T-helper 1 cell (primary cell): Measurements from ENCODE around the gene COL20A1.
A peak's percentile ranks its signal among the peaks of the same experiment; 100 is the strongest.

Experiments
- DNase-seq, 5 donors: peaks; one replicate each; pipeline ENCODE4 v3.0.0-alpha.2; 2012 to 2020

The COL20A1 gene

GRCh38 chr20:63278661-63279060 lies 14.3 kb upstream of the COL20A1 start:
- DNase-seq: no peak

GRCh38 chr20:63279931-63280330 lies 13.1 kb upstream of the COL20A1 start:
- DNase-seq: no peak

DNA sequence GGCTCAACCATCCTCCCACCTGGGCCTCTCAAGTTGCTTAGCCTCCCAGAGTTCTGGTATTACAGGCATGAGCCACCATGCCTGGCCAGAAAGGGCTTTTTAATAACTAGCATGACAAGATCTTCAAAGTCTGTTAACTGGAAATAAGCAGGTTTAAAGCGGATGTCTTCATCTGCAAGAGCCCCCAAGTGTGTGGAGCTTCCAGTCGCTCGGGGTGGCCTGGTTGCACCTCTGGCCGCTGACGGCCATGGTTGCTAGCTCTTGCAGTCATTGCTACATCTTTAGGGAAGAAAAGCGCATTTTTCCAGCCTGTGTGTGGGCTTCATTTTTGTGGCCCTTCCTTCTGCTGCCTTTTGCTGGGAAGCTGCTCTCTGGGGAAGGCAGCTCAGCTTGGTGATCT lies 12.6 kb upstream of the COL20A1 start:
- no peak for DNase-seq

DNA sequence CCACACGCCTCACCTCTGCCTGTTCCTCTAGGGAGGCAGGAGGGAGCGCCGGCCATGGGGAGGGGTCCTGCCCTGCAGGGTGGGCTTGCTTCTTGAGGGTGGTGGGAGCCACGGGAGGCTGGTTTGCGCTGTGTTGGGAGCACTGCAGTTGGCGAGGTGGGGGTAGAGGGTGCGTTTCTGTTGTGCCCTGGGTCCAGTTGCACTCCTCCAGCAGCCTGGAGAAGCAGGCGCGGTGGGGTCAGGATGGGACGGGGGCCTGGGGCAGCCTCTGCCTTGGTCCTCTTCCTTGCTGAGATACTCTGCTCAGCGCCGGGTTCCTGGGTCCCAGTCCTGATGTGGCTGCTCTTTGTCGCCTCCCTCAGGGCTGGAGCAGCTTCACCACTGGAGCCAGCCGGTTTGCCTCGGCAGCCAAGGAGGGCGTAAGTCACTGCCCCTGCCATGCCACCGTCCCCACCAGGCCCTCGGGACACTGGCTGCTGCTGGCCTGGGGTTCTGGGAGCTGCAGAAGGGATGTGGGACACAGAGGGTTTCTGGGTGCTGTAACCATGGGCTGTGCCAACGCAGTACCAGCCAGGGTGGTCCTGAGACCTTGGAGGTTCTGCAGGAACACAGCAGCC lies 11.9 kb upstream of the COL20A1 start:
- no peak for DNase-seq

DNA sequence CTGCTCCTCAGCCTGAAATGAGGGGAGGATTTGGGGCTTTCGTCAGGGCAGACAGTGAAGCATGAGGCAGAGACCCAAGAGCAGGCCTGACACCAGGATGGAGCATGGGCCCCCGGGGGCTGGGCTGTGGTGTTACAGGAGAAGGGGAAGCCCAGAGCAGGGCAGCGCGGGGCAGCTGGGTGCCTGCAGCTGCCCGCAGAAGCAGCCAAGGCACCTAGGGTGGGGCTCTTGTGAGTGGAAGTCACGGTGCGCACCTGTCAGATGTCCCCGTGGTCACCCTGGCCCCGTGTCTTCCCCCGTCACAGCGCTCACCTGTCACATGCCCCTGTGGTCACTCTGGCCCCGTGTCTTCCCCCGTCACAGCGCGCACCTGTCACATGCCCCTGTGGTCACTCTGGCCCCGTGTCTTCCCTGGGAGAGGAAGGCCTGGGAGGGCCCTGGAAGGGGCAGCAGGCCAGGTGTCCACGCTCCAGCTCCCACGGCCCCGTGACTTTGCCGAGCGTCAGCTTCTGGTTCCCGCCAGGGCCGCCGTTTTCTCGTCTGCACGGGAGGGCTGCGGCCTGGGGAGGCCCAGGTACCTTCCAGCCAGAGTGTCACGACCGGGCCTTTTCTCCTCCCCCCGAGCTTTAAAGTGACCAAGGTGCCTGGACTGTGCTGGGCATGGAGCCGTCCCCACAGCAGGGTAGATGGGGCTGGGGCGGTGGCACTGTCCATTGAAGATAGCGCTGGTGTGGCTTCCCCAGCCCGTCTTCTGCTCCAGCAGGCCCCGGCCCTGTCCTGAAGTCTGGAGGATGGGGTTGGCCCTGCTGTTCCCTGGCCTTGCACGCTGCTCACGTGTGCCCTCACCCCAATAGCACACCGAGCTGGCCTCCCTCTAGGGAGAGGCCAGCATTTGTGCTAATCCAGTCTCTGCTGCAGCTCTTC lies 11.0 kb upstream of the COL20A1 start:
- DNase-seq: no peak

DNA sequence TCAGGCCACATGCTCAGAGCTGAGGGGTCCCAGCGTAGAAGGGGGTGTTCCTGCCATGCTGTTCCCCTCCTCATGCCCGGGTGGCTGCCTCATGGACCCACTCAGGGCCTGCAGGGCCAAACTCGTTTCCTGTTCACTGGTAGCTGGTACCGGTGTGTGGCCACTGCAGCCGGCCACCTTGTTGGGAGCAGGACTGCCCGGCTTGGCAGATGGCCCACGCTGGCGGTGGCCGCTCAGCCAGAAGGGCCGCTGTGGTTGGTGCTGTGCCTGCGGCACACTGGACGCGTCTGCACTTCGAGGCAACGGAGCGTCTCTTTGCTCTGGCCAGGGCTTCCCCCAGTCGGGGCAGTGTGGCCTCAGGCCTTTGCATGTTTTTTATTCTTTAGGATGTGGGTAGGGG lies 10.0 kb upstream of the COL20A1 start:
- no peak for DNase-seq

- DNase-seq: no peak
Measured at GRCh38 chr20:63283397-63284082, 9.4 kb upstream of the COL20A1 start.

- peak in 1 of 5 donors; percentile 38 for DNase-seq
Measured at GRCh38 chr20:63284083-63284440, 8.9 kb upstream of the COL20A1 start.

DNA sequence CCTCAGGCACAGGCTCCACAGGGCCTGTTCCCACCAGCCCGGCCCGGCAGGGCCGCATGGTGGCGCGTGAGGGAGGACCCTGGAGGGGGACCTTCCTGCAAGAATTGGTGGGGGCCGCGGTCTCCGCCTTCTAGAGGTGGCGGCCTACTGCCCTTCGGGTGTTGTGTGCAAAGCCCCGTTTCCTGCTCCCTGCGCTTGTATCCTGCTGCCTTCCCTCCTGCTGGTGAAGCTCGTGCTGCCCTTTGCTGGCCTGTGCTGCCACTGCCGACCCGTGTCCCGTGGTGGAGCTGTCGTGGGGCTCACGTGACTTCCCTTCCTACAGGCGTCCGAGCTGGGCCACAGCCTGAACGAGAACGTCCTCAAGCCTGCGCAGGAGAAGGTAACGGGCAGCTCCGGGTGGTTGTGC lies 8.4 kb upstream of the COL20A1 start:
- DNase-seq: no peak

DNA sequence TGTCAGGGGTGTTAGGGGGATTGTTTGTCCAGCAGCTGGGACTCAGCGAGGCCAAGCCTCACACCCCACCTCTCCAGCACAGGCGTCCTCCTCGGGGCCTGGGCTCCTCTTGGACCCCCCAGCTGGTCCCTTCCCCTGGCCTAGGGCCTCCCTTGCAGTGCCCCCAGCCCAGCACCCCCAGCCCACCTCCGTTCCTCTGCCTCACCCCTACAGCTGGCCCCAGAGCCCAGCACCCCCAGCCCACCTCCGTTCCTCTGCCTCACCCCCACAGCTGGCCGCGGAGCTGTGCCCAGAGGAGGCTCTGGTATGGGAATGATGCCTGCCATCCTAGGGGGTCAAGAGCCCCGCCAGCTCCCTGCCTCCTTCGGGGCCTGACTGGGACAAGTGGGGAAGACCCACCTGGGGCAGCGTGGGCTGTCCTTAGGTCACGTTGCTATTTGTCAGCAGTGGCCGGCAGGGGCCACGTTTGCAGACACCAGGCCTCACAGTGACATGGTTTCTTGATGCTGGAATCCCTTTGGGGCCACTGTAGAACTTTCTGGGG lies 7.9 kb upstream of the COL20A1 start:
- no peak for DNase-seq

- DNase-seq: no peak
Measured at GRCh38 chr20:63285636-63286615, 7.1 kb upstream of the COL20A1 start.

DNA sequence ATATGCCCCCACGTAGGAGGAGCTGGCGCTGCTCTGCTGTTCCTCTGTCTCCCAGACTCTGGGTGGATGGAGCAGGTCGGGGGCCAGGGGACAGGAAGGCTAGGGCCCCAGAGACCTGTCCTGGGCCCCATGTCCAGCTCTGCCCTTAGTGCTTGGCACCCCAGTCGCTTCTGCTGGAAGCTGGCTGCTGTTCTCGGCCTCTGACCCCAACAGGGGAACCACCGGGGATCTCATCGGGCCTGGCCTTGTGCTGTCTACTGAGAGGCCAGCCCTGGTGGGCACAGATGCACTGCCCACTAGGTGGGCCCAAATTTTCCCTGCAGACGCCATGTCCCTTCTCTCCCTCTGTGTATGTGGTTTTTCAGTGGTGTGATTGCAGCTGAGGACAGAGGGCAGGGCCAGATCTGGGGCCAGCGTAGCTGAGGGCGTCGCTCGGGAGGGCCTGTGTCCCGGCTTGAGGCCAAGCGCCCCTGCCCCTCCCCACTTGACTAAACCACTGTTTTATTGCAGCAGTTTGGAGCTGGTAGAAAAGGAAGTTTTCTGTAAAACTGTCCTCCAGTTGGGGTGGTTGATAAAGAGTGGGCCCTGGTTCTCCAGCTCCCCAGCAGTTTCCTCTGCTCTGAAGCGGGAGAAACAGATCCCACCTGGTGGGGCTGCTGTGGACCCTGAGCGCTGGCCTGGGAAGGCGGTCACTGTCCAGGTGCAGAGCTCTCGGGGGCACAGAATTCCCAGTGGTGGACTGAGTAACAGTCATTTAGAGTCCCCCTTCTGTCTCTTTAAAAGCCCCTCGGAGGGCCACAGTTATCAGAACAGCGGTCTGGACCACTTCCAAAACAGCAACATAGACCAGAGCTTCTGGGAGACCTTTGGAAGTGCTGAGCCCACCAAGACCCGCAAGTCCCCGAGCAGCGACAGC lies 5.9 kb upstream of the COL20A1 start:
- no peak for DNase-seq

DNA sequence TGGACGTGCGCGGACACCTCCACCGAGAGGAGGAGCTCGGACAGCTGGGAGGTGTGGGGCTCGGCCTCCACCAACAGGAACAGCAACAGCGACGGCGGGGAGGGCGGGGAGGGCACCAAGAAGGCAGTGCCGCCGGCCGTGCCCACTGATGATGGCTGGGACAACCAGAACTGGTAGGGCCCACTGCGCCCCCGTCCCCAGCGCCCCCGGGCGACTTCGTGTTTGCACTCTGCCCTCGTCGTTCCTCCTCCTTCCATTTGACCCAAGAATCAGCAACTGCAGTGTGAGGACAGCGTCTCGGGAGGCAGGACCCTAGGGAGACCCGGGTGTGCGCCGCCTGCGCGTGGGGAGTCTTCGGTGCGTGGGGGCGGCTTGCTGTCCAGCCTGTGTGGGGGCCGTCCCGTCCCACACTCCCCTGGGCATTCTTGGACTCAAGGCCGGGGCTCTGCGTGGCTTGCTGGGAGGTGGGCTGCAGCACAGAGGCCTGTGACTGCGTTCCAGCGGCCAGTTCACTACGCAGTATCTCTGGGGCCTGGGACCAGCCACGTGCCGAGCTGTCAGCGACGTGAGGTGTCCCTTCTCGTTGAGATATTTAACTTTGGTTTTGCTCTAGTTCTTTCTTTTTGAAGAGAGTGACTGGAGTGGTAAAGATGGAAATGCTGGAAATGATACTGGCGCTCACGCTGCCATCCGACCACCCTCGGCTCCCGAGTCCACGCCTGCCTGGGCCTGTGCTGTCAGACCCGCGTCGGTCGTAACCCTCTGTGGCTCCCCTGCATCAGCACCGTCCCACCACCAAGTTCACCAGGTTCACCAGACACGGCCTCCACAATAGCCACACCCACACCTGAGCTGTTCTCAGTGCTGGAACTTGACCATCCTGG lies 5.0 kb upstream of the COL20A1 start:
- DNase-seq: no peak

DNA sequence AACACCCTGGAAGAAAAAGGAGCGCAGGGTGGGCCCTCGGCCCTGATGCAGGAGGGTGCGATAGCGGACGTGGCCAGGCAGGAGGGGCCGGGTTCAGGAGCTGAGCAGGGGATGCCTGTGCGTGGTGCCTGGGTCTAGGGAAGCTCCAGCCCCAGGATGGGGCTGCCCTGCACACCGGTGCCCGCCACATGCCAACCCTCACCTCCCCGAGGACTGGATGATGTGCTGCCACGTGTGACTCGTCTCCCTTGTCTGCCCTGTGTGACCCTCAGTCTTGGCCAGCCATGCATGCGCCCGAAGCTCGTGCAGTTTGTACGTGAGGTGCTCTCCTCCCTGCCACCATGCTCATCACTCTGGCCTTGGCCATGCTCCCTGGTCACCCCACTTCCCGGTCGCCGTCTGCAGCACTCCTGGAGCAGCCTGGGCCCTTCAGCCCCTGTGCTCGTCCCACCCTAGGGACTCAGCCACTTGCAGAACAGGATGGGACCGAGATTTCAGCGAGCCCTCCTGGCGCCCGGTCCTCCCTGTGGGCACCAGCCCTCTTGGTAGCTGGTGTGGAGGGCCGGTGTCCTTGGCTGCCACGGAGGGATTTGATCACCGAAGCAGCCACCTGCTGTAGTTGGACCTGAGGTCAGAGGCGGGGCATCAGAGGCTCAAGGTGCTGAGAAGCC lies 4.3 kb upstream of the COL20A1 start:
- DNase-seq: no peak

DNA sequence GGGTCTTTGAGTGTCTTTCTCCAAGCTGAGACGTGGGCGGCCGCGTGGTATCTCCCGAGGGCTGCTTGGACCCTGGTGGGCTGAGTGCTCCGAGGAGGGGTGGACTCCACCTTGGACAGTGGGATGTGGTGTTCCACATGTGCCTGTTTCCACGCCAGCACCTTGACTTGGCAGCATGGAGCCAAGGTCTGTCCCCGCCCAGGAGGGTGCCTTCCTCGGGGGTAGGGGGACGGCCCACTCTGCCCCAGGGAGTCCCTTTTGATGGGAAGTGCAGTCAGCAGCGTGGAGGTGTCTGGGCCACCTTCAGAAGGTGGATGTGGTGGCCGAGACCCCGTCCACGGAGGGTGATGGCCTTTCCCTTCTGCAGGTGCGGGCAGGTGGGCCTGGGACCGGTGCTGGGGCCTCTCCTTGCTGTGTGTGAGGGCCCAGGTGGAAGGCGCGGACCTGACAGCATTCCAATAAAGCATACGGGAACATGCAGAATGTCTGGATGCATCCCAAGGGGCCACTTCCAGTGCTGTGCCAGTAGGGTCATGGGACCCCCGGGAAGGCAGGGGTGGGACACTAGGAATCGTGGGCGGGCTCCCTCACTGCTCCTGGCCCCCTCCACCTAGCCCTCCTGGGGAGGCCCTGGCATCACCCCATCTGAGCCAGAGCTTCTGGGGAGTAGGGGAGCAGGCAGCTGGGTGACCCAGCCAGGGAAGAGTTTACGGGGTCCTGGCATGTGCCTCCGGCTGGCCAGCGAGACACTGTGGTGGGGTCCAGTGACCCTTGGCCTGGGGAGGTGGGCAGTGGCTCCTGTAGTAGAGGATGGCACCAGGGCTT lies 3.5 kb upstream of the COL20A1 start:
- DNase-seq: no peak

DNA sequence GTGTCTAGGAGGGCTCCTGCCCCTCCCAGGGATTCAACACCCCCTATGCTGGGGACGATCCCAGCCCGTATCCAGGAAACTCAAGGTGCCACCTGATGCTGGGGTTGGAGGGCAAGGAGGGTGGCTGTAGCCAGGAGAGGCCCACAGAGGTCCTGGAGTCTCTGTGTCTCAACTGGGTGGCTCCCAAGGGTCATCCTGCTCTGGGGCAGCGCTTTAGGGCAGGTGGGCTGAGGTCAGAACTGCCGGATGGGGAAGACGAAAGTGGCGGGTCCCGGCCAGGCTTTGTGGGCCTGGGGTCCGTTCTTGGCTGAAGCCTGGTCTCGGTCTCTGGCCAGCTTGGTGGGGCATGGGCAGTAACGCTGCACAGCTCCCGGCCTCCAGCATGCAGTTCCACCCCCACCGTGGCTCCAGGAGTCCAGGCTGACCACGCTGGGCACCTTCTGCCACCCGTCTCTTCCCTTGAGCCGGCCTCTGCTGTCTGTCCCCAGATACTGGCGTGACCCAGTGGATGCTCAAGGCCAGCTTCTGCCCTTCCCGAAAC lies 2.8 kb upstream of the COL20A1 start:
- no peak for DNase-seq

DNA sequence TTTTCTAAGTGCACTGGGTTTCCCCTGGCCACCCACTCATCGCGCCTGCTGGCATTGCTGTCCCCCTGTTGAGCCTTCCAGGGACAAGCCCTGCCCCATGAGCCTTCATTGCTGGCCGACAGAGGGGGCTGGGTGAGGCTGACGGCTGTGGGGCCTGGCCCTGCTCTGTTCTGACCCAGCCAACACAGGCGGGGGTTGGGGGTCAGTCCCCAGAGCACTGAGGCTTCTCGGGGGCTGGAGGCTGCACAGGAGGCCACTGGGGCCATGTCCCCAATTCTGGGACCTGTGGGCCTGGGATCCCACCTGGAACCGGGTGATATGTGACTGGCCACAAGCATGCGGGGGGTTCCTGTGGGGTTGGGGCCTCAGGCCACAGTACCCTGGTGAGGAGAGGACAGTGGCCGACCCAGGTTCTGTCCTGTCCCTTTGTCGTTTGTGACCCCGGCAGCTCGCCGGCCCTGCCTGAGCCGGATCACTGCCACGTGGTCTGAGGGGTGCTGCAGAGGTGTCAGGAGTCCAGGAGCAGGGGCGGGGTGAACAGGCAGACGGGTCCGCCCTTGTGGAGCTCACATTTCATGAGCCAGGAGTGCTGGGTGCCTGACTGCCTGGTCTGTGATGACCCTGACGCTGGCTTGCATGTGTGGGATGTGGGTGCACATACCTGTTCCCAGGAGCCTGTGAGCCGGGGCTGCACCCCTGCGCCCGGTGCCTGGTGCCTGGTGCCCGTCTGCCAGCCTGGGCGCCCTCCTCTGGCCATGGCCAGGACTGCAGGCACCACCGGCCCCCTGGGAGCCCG lies 2.1 kb upstream of the COL20A1 start:
- peak in 4 of 5 donors; percentile 39 to 46 (median 43) for DNase-seq
